GM23338 (cell line): ENCODE measurements around the gene IFNL2. TPM values are rescaled to one million over a fixed set of nuclear protein-coding genes. Genes with fewer than 3 reads are reported as not detected.

Experiments
- ATAC-seq: fragments of 200-7000 bp; cut with Tn5 transposase; 3 replicates; pipeline ENCODE4 v1.9.1; 2020
- DNase-seq: peaks from one replicate; pipeline ENCODE4 v3.0.0-alpha.2; 2015; ENCODE audit warnings: low spot score
- H2AFZ ChIP-seq: fragments of 200-600 bp; sonication (generic); 2 replicates; pipeline ENCODE4 v1.8.0; 2016; ENCODE audit warnings: antibody characterized with exemption, mild to moderate bottlenecking, moderate library complexity
- H3F3A ChIP-seq: fragments of 200-600 bp; sonication (generic); replicated peaks from 2 replicates; pipeline ENCODE4 v1.8.0; 2017; ENCODE audit warnings: antibody characterized with exemption, mixed run types, low read depth
- H3K27ac ChIP-seq: fragments of 200-600 bp; sonication (generic); 2 replicates; pipeline ENCODE4 v1.6.1; 2016; ENCODE audit warnings: low read depth
- H3K27me3 ChIP-seq: fragments of 200-600 bp; sonication (generic); 2 replicates; pipeline ENCODE4 v1.8.0; 2016; ENCODE audit warnings: mild to moderate bottlenecking, mixed run types, moderate library complexity; ENCODE audit not compliant: insufficient read depth
- H3K36me3 ChIP-seq: fragments of 200-600 bp; sonication (generic); 2 replicates; pipeline ENCODE4 v1.8.0; 2016; ENCODE audit warnings: mild to moderate bottlenecking; ENCODE audit not compliant: insufficient read depth
- H3K4me1 ChIP-seq: fragments of 200-600 bp; sonication (generic); 2 replicates; pipeline ENCODE4 v1.8.0; 2016; ENCODE audit warnings: mild to moderate bottlenecking, moderate library complexity; ENCODE audit not compliant: insufficient read depth
- H3K4me2 ChIP-seq: fragments of 200-600 bp; sonication (generic); 2 replicates; pipeline ENCODE4 v1.7.1; 2017; ENCODE audit warnings: mixed run types
- H3K4me3 ChIP-seq: fragments of 200-600 bp; sonication (generic); 2 replicates; pipeline ENCODE4 v1.6.1; 2016; ENCODE audit warnings: mixed run types
- H3K79me2 ChIP-seq: fragments of 200-600 bp; sonication (generic); replicated peaks from 2 replicates; pipeline ENCODE4 v1.8.0; 2017; ENCODE audit warnings: mild to moderate bottlenecking; ENCODE audit not compliant: insufficient read depth
- H3K9me2 ChIP-seq: fragments of 200-600 bp; sonication (generic); 2 replicates; pipeline ENCODE4 v1.8.0; 2017; ENCODE audit not compliant: insufficient read depth
- H4K20me1 ChIP-seq: fragments of 200-600 bp; sonication (generic); replicated peaks from 2 replicates; pipeline ENCODE4 v1.8.0; 2017; ENCODE audit warnings: mild to moderate bottlenecking; ENCODE audit not compliant: insufficient read depth
- H3K27ac Mint-ChIP-seq: 2 replicates; pipeline ENCODE4 v1.8.0; 2020; ENCODE audit warnings: inconsistent platforms, mild to moderate bottlenecking, moderate library complexity, mixed read lengths
- H3K27me3 Mint-ChIP-seq: 3 replicates; pipeline ENCODE4 v1.8.0; 2022; ENCODE audit warnings: low read depth, mild to moderate bottlenecking, moderate library complexity, mixed read lengths, inconsistent platforms; ENCODE audit not compliant: insufficient read depth, poor library complexity
- H3K36me3 Mint-ChIP-seq: 3 replicates; pipeline ENCODE4 v1.8.0; 2021; ENCODE audit warnings: low read depth, mild to moderate bottlenecking, inconsistent platforms, moderate library complexity, mixed read lengths
- H3K4me1 Mint-ChIP-seq: 3 replicates; pipeline ENCODE4 v1.8.0; 2020; ENCODE audit warnings: mild to moderate bottlenecking, inconsistent platforms, mixed read lengths
- H3K4me3 Mint-ChIP-seq: 3 replicates; pipeline ENCODE4 v1.8.0; 2021; ENCODE audit warnings: moderate library complexity, mild to moderate bottlenecking, inconsistent platforms, mixed read lengths
- H3K9me3 Mint-ChIP-seq: 3 replicates; pipeline ENCODE4 v1.8.0; 2020; ENCODE audit warnings: moderate library complexity, mild to moderate bottlenecking, inconsistent platforms, mixed read lengths
- CREB1 ChIP-seq: fragments of 250-450 bp; sonication (Bioruptor Pico); IDR thresholded peaks from 2 replicates; pipeline ENCODE4 v1.5.0; 2020; ENCODE audit warnings: low read depth, mild to moderate bottlenecking, moderate library complexity
- CTCF ChIP-seq, 2 experiments: fragments of 200-600 bp in 1 of 2; sonication (generic) in 1 of 2; conservative IDR thresholded peaks; 2 replicates each; pipeline versions ENCODE4 v1.5.1 to v1.6.1; 2016 to 2017; ENCODE audit warnings: antibody characterized with exemption in 2 of 2, low read depth in 2 of 2, mild to moderate bottlenecking in 2 of 2, moderate library complexity in 1 of 2
- EZH2 ChIP-seq: fragments of 200-600 bp; sonication (generic); IDR thresholded peaks from one replicate; pipeline ENCODE4 v1.8.0; 2017; ENCODE audit warnings: antibody characterized with exemption, mild to moderate bottlenecking, low read depth; ENCODE audit not compliant: unreplicated experiment
- EZH2phosphoT487 ChIP-seq: fragments of 200-600 bp; sonication (generic); IDR thresholded peaks from one replicate; pipeline ENCODE4 v1.8.1; 2018; ENCODE audit warnings: antibody characterized with exemption; ENCODE audit not compliant: unreplicated experiment
- JUNB ChIP-seq: IDR thresholded peaks from one replicate; pipeline ENCODE4 v1.6.1; 2016; ENCODE audit warnings: antibody characterized with exemption; ENCODE audit not compliant: unreplicated experiment
- NANOG ChIP-seq: IDR thresholded peaks from 2 replicates; pipeline ENCODE4 v1.6.1; 2016; ENCODE audit warnings: antibody characterized with exemption, borderline replicate concordance
- POLR2AphosphoS5 ChIP-seq: IDR thresholded peaks from 2 replicates; pipeline ENCODE4 v1.6.1; 2016; ENCODE audit warnings: antibody characterized with exemption, low read depth
- REST ChIP-seq: IDR thresholded peaks from one replicate; pipeline ENCODE4 v1.6.1; 2018; ENCODE audit warnings: antibody characterized with exemption; ENCODE audit not compliant: unreplicated experiment
- STAT1 ChIP-seq: IDR thresholded peaks from one replicate; pipeline ENCODE4 v1.6.1; 2016; ENCODE audit warnings: antibody characterized with exemption; ENCODE audit not compliant: unreplicated experiment
- ZNF331 ChIP-seq: fragments of 250-450 bp; sonication (Bioruptor Pico); IDR thresholded peaks from 2 replicates; pipeline ENCODE4 v1.5.0; 2020; ENCODE audit warnings: low read depth, mild to moderate bottlenecking, moderate library complexity
- ZNF462 ChIP-seq: fragments of 250-450 bp; sonication (Bioruptor Pico); IDR thresholded peaks from 2 replicates; pipeline ENCODE4 v1.5.0; 2020; ENCODE audit warnings: mild to moderate bottlenecking, moderate library complexity
- polyA plus RNA-seq: library from polyadenylated mRNA; unstranded; fragments of >200 nt; fragmentation: Nextera tagmentation; extraction: Ambion mirVana; gene quantifications from 2 replicates; pipeline ENCODE4 v1.2.1, GENCODE V29; 2016
- total RNA-seq: library from RNA; depleted of rRNA; stranded (reverse); fragments of >200 nt; shearing (Covaris generic); gene quantifications from 2 replicates; pipeline ENCODE4 v1.2.3, GENCODE V29; 2014
- TF ChIP-seq, protein P1 (sequence below): IDR thresholded peaks from 2 replicates; pipeline ENCODE4 v1.6.1; 2016; ENCODE audit warnings: antibody characterized with exemption

Gene IFNL2
- total and polyA plus RNA-seq, 2 experiments from 2014 or later = not detected

GRCh38 chr19:39296906-39297305 is 28.7 kb downstream of the IFNL2 start:
- Histone ChIP-seq H3K27me3 (no peaks in the 10 kb centered on the region), H3K36me3 (no peaks in the 10 kb centered on the region), H3K9me2 (no peaks in the 10 kb centered on the region), H4K20me1 (no peaks in the 10 kb centered on the region), H3K27ac (no peak overlapping the region), H3K79me2 (no peaks in the 10 kb centered on the region), H3K4me3 (no peak overlapping the region), H3K4me2 (no peak overlapping the region), H2AFZ (no peak overlapping the region), H3F3A (no peaks in the 10 kb centered on the region), H3K4me1 (no peaks in the 10 kb centered on the region)
- TF ChIP-seq NANOG (no peak), STAT1 (no peak), CTCF (conservative IDR thresholded peaks at IDR 0.05; ENCODE audit: low read depth in 2 of 2) (no peak), POLR2AphosphoS5 (no peak), REST (no peak), JUNB (no peak), EZH2 (no peak), CREB1 (no peak), ZNF331 (CRISPR knock-in tag) (no peak), ZNF462 (CRISPR knock-in tag) (no peak), EZH2phosphoT487 (no peak)
- TF ChIP-seq, protein P1, sequence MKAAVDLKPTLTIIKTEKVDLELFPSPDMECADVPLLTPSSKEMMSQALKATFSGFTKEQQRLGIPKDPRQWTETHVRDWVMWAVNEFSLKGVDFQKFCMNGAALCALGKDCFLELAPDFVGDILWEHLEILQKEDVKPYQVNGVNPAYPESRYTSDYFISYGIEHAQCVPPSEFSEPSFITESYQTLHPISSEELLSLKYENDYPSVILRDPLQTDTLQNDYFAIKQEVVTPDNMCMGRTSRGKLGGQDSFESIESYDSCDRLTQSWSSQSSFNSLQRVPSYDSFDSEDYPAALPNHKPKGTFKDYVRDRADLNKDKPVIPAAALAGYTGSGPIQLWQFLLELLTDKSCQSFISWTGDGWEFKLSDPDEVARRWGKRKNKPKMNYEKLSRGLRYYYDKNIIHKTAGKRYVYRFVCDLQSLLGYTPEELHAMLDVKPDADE = no peak
- H3K27me3 Mint-ChIP-seq = peaks cover 9% of the 10 kb centered on the region
- ATAC-seq = no peak
- no peak overlapping the region for H3K27ac Mint-ChIP-seq
- no peaks in the 10 kb centered on the region for H3K36me3 Mint-ChIP-seq
- no peaks in the 10 kb centered on the region for H3K9me3 Mint-ChIP-seq
- no peak overlapping the region for H3K4me3 Mint-ChIP-seq
- no peak for DNase-seq
- peaks cover 3% of the 10 kb centered on the region; the same call in 2 of the 3 replicates for H3K4me1 Mint-ChIP-seq
